HG03280 (cell line): ENCODE results near the gene BTBD9.
A peak's percentile ranks its signal among the peaks of the same experiment; 100 is the strongest.
"Not testable (repeated sequence)": the region's sequence is repeated elsewhere in the genome, so short reads cannot be mapped to it uniquely, and the experiment has no call there.

ENCODE experiments used
- ATAC-seq: cut with Tn5 transposase; IDR thresholded peaks from one replicate; pipeline ENCODE4 v1.9.1; 2021; ENCODE audit warnings: mild to moderate bottlenecking, moderate library complexity; ENCODE audit not compliant: unreplicated experiment

BTBD9 gene

DNA sequence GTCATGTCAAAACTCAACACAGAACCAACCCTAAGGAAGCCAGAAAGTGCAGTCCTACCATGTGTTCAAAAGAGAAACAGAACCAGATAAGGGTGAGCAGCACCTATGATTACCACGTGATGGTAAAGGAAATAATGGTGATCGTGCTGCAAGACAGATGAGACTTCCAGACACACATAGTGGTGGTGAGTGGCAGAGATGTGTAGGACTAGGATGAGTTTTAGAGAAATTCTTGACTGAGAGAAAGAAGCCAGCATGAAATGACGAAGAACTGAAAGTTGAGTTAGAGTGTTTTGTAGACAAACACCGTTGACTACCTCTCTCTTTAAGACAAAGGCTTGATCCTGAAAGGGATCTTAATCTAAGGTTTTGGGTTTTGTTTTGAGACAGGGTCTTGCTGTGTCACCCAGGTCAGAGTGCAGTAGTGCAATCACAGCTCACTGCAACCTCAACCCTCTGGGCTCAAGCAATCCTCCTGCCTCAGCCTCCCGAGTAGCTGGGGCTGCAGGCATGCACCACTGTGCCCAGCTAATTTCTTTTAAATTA, 10.6 kb upstream of the BTBD9 start:
- no peak for ATAC-seq

- ATAC-seq, result no peak
Observed at GRCh38 chr6:38649744-38650143, 10.0 kb upstream of the BTBD9 start.

GRCh38 chr6:38648629-38649028, 8.9 kb upstream of the BTBD9 start:
- ATAC-seq, result no peak

GRCh38 chr6:38646166-38646878, 6.6 kb upstream of the BTBD9 start:
- no peak for ATAC-seq

- ATAC-seq, result no peak
Observed at GRCh38 chr6:38644951-38645350, 5.2 kb upstream of the BTBD9 start.

DNA sequence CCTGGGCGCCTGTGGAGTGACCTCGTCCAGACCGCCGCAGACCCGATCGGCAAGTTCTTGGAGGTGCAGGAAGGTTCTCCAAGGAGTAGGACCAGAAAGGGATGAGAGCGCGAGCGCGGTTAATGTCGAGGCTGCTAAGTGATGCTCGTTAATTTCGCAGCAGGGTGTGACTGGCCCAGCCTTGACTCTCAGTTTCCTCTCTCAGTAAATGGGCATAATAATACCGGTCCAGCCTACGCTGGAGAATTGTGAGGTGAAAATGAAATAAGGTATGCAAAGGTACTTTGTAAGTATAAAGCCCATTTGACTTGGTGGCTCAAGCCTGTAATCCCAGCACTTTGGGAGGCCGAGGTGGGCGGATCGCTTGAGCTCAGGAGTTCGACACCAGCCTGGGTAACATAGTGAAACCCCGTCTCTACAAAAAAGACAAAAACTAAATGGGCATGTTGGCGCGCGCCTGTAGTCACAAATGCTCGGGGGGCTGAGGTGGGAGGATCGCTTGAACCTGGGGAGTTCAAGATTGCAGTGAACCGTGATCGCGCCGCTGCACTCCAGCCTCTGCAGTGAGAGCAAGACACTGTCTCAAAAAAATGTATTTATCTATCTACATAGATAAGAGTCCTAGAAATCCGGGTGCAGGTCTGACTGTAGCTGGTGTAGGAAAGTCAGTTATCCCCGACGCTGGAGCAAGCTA, 634 bp upstream of the BTBD9 start:
- no peak for ATAC-seq

GRCh38 chr6:38638941-38639497, 710 bp downstream of the BTBD9 start:
- peak; percentile 21 for ATAC-seq

GRCh38 chr6:38637756-38638155, 2.0 kb downstream of the BTBD9 start:
- ATAC-seq, result no peak

GRCh38 chr6:38636027-38636426, 3.7 kb downstream of the BTBD9 start:
- no peak for ATAC-seq

GRCh38 chr6:38634518-38634917, 5.2 kb downstream of the BTBD9 start:
- no peak for ATAC-seq

DNA sequence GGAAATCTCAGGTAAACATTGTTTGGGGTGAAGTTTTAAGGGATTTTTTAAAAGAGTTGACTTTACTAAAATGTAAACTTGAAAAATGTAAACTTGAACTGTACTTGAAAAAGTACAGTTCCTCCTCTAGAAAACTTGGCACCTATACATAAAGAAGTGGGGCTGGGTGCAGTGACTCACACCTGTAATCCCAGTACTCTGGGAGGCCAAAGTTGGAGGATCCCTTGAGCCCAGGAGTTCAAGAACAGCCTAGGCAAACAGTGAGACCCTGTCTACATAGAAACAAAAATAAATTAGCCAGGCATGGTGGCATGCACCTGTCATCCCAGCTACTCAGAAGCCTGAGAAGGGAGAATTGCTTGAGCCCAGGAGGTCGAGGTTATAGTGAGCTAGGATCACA, 7.2 kb downstream of the BTBD9 start:
- no peak for ATAC-seq

- ATAC-seq, result no peak
Observed at GRCh38 chr6:38631186-38631783, 8.4 kb downstream of the BTBD9 start.

GRCh38 chr6:38625217-38625616, 14.5 kb downstream of the BTBD9 start:
- ATAC-seq, result no peak

GRCh38 chr6:38619342-38619741, 20.4 kb downstream of the BTBD9 start:
- not testable (repeated sequence) for ATAC-seq

DNA sequence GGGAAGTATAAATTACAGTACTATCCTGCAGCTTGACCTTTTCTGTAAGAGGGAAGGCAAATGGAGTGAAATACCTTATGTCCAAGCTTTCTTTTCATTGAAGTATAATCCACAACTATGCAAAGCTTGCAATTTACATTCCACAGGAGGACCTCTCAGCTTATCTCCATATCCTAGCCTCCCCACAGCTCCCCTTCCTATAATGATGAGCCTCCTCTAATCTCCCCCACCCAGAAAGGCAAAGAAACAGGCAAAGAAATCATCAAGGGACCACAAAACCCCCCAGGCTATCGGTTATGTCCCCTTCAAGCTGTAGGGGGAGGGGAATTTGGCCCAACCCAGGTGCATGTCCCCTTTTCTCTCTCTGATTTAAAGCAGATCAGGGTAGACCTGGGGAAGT, 21.4 kb downstream of the BTBD9 start:
- not testable (repeated sequence) for ATAC-seq

DNA sequence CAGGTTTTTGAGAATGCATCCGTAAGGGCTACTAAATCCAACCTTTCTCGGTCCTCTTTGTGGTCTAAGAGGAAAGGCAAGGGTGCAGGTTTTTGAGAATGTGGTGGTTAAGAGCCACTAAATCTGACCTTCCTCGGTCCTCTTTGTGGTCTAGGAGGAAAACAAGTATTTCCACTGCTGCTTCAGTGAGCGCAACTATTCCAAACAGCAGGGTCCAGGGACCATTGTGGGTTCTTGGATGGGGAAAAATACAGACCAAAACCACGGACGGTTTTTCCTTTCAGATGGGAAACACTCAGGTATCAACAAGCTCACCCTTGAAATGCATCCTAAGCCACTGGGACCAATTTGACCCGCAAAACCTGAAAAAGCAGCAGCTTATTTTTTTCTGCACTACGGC, 21.9 kb downstream of the BTBD9 start:
- ATAC-seq, result no peak

- no peak for ATAC-seq
Observed at GRCh38 chr6:38612143-38612965, 27.4 kb downstream of the BTBD9 start.

GRCh38 chr6:38610050-38610625, 29.6 kb downstream of the BTBD9 start:
- ATAC-seq, result no peak

- no peak for ATAC-seq
Observed at GRCh38 chr6:38604700-38605099, 35.0 kb downstream of the BTBD9 start.

DNA sequence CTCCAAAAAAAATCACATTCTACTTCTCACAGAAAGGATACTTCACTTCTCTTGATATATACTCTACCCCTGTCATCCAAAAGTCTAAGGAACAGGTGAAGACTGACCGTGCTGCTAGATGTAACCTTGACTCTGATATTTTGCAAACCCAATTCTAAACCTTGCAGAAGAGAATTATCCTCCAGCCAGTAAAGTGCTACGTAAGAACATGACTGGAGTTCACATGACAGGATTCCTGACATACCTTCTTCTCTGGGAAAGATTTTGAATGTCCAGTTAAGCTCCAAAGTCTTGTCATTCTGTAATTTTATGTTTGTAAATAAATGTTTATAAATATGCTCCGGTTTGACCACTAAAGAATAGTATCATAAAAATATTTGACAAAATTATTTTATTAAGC, 35.8 kb downstream of the BTBD9 start:
- ATAC-seq, result no peak
